Neural cell (in vitro differentiated cells): ENCODE results near the gene SLC8A1. TPM values are rescaled to one million over a fixed set of nuclear protein-coding genes. Genes with fewer than 3 reads are reported as not detected.

Experiments used
- H2AFZ ChIP-seq: fragments of 200-600, 300-800 bp; sonication (generic), shearing (Covaris generic); 2 replicates; pipeline ENCODE4 v1.6.0; 2014; ENCODE audit warnings: low read depth, mild to moderate bottlenecking, antibody characterized with exemption, low read length, moderate library complexity
- H3F3A ChIP-seq: fragments of 200-600 bp; shearing (Covaris generic); 2 replicates; pipeline ENCODE4 v1.6.1; 2016; ENCODE audit warnings: mild to moderate bottlenecking, moderate library complexity, mixed read lengths, antibody characterized with exemption, low read length; ENCODE audit not compliant: insufficient read depth, poor library complexity, severe bottlenecking
- H3K27ac ChIP-seq: fragments of 200-600, 300-800 bp; sonication (generic), shearing (Covaris generic); 2 replicates; pipeline ENCODE4 v1.5.1; 2014; ENCODE audit warnings: mild to moderate bottlenecking, low read length, moderate library complexity
- H3K27me3 ChIP-seq: fragments of 300-800, 200-600 bp; sonication (generic), shearing (Covaris generic); 2 replicates; pipeline ENCODE4 v1.6.0; 2014; ENCODE audit warnings: mild to moderate bottlenecking, low read depth, low read length, moderate library complexity; ENCODE audit not compliant: insufficient read depth
- H3K36me3 ChIP-seq: fragments of 300-800, 200-600 bp; sonication (generic), shearing (Covaris generic); 2 replicates; pipeline ENCODE4 v1.5.1; 2014; ENCODE audit warnings: mild to moderate bottlenecking, antibody characterized with exemption, low read length, moderate library complexity; ENCODE audit not compliant: insufficient read depth
- H3K4me2 ChIP-seq: fragments of 300-800, 200-600 bp; sonication (generic), shearing (Covaris generic); 2 replicates; pipeline ENCODE4 v1.6.0; 2014; ENCODE audit warnings: mild to moderate bottlenecking, low read length
- H3K4me3 ChIP-seq: fragments of 300-800, 200-600 bp; sonication (generic), shearing (Covaris generic); 2 replicates; pipeline ENCODE4 v1.5.1; 2014; ENCODE audit warnings: mild to moderate bottlenecking, low read length, moderate library complexity
- H3K79me2 ChIP-seq: fragments of 200-600 bp; shearing (Covaris generic); replicated peaks from 2 replicates; pipeline ENCODE4 v1.6.0; 2014; ENCODE audit warnings: mild to moderate bottlenecking, low read length, moderate library complexity; ENCODE audit not compliant: insufficient read depth
- H3K9ac ChIP-seq: fragments of 300-800, 200-600 bp; sonication (generic), shearing (Covaris generic); 2 replicates; pipeline ENCODE4 v1.6.1; 2016; ENCODE audit warnings: mild to moderate bottlenecking, low read length, mixed read lengths
- H3K9me2 ChIP-seq: fragments of 200-600 bp; shearing (Covaris generic); 2 replicates; pipeline ENCODE4 v1.6.1; 2016; ENCODE audit warnings: mild to moderate bottlenecking, low read length, mixed read lengths; ENCODE audit not compliant: insufficient read depth
- H3K9me3 ChIP-seq: fragments of 200-600, 300-800 bp; sonication (generic), shearing (Covaris generic); 2 replicates; pipeline ENCODE4 v1.6.1; 2016; ENCODE audit warnings: mild to moderate bottlenecking, mixed run types, low read length, moderate library complexity, mixed read lengths
- H4K20me1 ChIP-seq: fragments of 200-600 bp; shearing (Covaris generic); 2 replicates; pipeline ENCODE4 v1.6.1; 2016; ENCODE audit warnings: mild to moderate bottlenecking, mixed run types; ENCODE audit not compliant: insufficient read depth
- EP300 ChIP-seq: fragments of 450-650 bp; conservative IDR thresholded peaks from 2 replicates; pipeline ENCODE4 v1.6.1; 2014; ENCODE audit warnings: antibody characterized with exemption, mild to moderate bottlenecking, moderate library complexity; ENCODE audit not compliant: poor library complexity, severe bottlenecking
- EZH2 ChIP-seq: fragments of 200-600, 300-800 bp; shearing (Covaris generic), sonication (generic); IDR thresholded peaks from 2 replicates; pipeline ENCODE4 v1.6.1; 2014; ENCODE audit warnings: antibody characterized with exemption, low read length, borderline replicate concordance, mild to moderate bottlenecking; ENCODE audit not compliant: insufficient read depth, poor library complexity, severe bottlenecking
- MXI1 ChIP-seq: fragments of 450-650 bp; conservative IDR thresholded peaks from 2 replicates; pipeline ENCODE4 v1.6.1; 2014; ENCODE audit warnings: antibody characterized with exemption, mild to moderate bottlenecking; ENCODE audit not compliant: poor library complexity, severe bottlenecking
- POLR2AphosphoS5 ChIP-seq: IDR thresholded peaks from 2 replicates; pipeline ENCODE4 v1.6.1; 2012
- RAD21 ChIP-seq: fragments of 450-650 bp; conservative IDR thresholded peaks from 2 replicates; pipeline ENCODE4 v1.6.1; 2014; ENCODE audit warnings: antibody characterized with exemption, mild to moderate bottlenecking, moderate library complexity
- SMC3 ChIP-seq: fragments of 450-650 bp; conservative IDR thresholded peaks from 2 replicates; pipeline ENCODE4 v1.6.1; 2014; ENCODE audit warnings: antibody characterized with exemption, mild to moderate bottlenecking, moderate library complexity; ENCODE audit not compliant: poor library complexity
- TAF1 ChIP-seq: IDR thresholded peaks from 2 replicates; pipeline ENCODE4 v1.6.1; 2012; ENCODE audit warnings: low read depth
- polyA plus RNA-seq: library from polyadenylated mRNA; depleted of rRNA; stranded (reverse); fragments of >200 nt; gene quantifications from 2 replicates; pipeline ENCODE4 v1.2.3, GENCODE V29; 2014
- TF ChIP-seq, protein P1 (sequence below): fragments of 450-650 bp; IDR thresholded peaks from 2 replicates; pipeline ENCODE4 v1.5.1; 2014; ENCODE audit warnings: antibody characterized with exemption, mild to moderate bottlenecking, moderate library complexity; ENCODE audit not compliant: poor library complexity, severe bottlenecking
- TF ChIP-seq, protein P2 (sequence below): IDR thresholded peaks from 2 replicates; pipeline ENCODE4 v1.6.1; 2012; ENCODE audit warnings: borderline replicate concordance

The SLC8A1 gene
- polyA plus RNA-seq, 1 donor from 2014 or later = 18.7 TPM

DNA sequence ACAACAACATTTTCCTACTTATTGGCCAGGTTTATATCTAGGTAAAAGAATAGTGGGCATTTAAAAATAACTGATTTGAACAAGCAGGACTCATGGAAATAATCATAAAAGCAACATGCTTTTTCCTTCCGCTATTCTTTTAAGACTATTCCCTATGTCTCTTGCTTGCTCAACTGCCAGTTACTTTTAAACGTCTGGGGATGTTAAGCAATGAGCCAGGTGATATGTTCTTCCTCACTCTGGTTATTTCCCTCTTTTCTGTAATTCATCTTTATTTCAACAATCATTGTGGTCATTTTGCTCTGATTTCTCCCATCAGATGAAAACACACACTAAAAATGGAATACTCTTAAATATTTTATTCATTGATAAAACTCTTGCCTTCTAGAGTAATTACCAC is 33.4 kb upstream of the SLC8A1 start:
- no peak overlapping the region for H3K4me2 ChIP-seq
- no peaks in the 10 kb centered on the region for H4K20me1 ChIP-seq
- H3K36me3 ChIP-seq = no peaks in the 10 kb centered on the region
- no peaks in the 10 kb centered on the region for H3F3A ChIP-seq
- TF ChIP-seq, protein P1, sequence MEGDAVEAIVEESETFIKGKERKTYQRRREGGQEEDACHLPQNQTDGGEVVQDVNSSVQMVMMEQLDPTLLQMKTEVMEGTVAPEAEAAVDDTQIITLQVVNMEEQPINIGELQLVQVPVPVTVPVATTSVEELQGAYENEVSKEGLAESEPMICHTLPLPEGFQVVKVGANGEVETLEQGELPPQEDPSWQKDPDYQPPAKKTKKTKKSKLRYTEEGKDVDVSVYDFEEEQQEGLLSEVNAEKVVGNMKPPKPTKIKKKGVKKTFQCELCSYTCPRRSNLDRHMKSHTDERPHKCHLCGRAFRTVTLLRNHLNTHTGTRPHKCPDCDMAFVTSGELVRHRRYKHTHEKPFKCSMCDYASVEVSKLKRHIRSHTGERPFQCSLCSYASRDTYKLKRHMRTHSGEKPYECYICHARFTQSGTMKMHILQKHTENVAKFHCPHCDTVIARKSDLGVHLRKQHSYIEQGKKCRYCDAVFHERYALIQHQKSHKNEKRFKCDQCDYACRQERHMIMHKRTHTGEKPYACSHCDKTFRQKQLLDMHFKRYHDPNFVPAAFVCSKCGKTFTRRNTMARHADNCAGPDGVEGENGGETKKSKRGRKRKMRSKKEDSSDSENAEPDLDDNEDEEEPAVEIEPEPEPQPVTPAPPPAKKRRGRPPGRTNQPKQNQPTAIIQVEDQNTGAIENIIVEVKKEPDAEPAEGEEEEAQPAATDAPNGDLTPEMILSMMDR = no peak
- TF ChIP-seq RAD21 = no peak
- no peak for TF ChIP-seq POLR2AphosphoS5
- TF ChIP-seq TAF1 = no peak
- TF ChIP-seq EP300 = no peak
- TF ChIP-seq SMC3 = no peak
- TF ChIP-seq, protein P2, sequence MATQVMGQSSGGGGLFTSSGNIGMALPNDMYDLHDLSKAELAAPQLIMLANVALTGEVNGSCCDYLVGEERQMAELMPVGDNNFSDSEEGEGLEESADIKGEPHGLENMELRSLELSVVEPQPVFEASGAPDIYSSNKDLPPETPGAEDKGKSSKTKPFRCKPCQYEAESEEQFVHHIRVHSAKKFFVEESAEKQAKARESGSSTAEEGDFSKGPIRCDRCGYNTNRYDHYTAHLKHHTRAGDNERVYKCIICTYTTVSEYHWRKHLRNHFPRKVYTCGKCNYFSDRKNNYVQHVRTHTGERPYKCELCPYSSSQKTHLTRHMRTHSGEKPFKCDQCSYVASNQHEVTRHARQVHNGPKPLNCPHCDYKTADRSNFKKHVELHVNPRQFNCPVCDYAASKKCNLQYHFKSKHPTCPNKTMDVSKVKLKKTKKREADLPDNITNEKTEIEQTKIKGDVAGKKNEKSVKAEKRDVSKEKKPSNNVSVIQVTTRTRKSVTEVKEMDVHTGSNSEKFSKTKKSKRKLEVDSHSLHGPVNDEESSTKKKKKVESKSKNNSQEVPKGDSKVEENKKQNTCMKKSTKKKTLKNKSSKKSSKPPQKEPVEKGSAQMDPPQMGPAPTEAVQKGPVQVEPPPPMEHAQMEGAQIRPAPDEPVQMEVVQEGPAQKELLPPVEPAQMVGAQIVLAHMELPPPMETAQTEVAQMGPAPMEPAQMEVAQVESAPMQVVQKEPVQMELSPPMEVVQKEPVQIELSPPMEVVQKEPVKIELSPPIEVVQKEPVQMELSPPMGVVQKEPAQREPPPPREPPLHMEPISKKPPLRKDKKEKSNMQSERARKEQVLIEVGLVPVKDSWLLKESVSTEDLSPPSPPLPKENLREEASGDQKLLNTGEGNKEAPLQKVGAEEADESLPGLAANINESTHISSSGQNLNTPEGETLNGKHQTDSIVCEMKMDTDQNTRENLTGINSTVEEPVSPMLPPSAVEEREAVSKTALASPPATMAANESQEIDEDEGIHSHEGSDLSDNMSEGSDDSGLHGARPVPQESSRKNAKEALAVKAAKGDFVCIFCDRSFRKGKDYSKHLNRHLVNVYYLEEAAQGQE = no peak
- TF ChIP-seq EZH2 = no peak
- H3K79me2 ChIP-seq = no peaks in the 10 kb centered on the region
- no peak overlapping the region for H3K4me3 ChIP-seq
- no peaks in the 10 kb centered on the region for H3K9me3 ChIP-seq
- H3K9me2 ChIP-seq = no peaks in the 10 kb centered on the region
- no peak overlapping the region for H3K27ac ChIP-seq
- H3K9ac ChIP-seq = no peak overlapping the region
- H2AFZ ChIP-seq = no peak overlapping the region
- H3K27me3 ChIP-seq = no peaks in the 10 kb centered on the region

DNA sequence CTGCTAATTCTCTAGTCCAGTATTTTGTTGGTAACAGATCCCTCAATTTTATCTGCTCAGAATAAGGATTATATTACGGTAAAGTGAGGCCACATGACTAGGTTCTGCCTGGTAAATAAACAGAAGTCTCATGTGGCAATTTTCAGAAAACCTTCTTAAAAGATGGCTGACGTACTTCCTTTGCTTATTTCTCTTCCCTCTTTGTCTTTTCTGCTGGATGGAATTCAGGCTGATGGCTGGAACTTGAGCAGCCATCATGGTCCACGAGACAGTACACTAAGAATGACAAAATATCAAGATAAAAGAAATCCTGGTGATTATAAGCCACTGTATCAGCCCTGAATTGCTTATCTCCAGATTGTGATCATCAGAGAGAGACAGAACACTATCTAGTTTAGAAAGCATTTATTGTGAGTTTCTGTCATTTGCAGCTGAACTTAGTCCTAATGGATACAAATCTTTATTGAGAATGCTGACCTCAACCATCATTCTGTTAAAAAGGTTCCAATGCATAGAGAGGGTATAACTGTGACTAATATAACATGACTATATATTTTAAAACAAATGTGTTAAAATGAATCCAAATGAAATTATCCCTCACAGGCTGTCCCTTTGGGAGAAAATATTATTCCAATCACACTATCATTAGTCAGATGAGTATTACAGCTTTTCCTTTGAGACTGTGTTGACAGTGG is 31.8 kb upstream of the SLC8A1 start:
- Histone ChIP-seq H3K9me3 (no peaks in the 10 kb centered on the region), H3K9me2 (no peaks in the 10 kb centered on the region), H3K27me3 (no peaks in the 10 kb centered on the region), H2AFZ (no peak overlapping the region), H3F3A (no peaks in the 10 kb centered on the region), H3K4me3 (no peak overlapping the region), H3K27ac (no peak overlapping the region), H3K79me2 (no peaks in the 10 kb centered on the region), H3K36me3 (no peaks in the 10 kb centered on the region), H3K9ac (no peak overlapping the region), H4K20me1 (no peaks in the 10 kb centered on the region), H3K4me2 (no peak overlapping the region)
- TF ChIP-seq, protein P1 = no peak
- TF ChIP-seq SMC3 (no peak), MXI1 (no peak), EP300 (no peak), RAD21 (no peak), POLR2AphosphoS5 (no peak), EZH2 (no peak), TAF1 (no peak)
- TF ChIP-seq, protein P2 = no peak
